ENCODE results near the gene RHO. TPM values are rescaled to one million over a fixed set of nuclear protein-coding genes. Genes with fewer than 3 reads are reported as not detected.

RHO gene
- total RNA-seq, 1 experiment from 2014 or later = not detected

DNA sequence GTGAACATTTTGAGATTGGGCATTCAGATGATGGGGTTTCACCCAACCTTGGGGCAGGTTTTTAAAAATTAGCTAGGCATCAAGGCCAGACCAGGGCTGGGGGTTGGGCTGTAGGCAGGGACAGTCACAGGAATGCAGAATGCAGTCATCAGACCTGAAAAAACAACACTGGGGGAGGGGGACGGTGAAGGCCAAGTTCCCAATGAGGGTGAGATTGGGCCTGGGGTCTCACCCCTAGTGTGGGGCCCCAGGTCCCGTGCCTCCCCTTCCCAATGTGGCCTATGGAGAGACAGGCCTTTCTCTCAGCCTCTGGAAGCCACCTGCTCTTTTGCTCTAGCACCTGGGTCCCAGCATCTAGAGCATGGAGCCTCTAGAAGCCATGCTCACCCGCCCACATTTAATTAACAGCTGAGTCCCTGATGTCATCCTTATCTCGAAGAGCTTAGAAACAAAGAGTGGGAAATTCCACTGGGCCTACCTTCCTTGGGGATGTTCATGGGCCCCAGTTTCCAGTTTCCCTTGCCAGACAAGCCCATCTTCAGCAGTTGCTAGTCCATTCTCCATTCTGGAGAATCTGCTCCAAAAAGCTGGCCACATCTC is 6.1 kb downstream of the RHO start:
- no peak overlapping the region for H3K27ac Mint-ChIP-seq
- no peak overlapping the region for H3K4ac ChIP-seq (ENCODE audit: low read depth, low read length)

More for the DNA sequence above, 6.1 kb downstream of the RHO start:
- Histone ChIP-seq H4K91ac (ENCODE audit: insufficient read length, low read depth, low read length) (no peak overlapping the region), H3T11ph (ENCODE audit: low read length) (no peak overlapping the region), H3K56ac (ENCODE audit: insufficient read length, low read depth, low read length) (no peak overlapping the region), H2BK120ac (ENCODE audit: low read depth, low read length, poor library complexity, severe bottlenecking) (no peak overlapping the region), H2BK20ac (ENCODE audit: low read depth, low read length, poor library complexity, severe bottlenecking) (no peak overlapping the region), H2BK5ac (ENCODE audit: insufficient read length, low read length) (no peak overlapping the region), H4K5ac (ENCODE audit: insufficient read length, low read depth, low read length) (no peak overlapping the region), H3K4me1 (ENCODE audit: insufficient read depth, low read length) (peaks cover 15% of the 10 kb centered on the region; the same call in 1 of the 2 replicates), H2BK15ac (ENCODE audit: low read depth, low read length) (no peak overlapping the region), H3K79me1 (ENCODE audit: insufficient read depth, low read depth, low read length, poor library complexity, severe bottlenecking) (no peaks in the 10 kb centered on the region), H2AFZ (ENCODE audit: low read length) (no peak overlapping the region), H2AK5ac (ENCODE audit: insufficient read length, low read length) (no peak overlapping the region), H3K27me3 (ENCODE audit: insufficient read depth, low read length) (no peaks in the 10 kb centered on the region), H4K8ac (replicated peaks; ENCODE audit: insufficient read length, low read depth, low read length) (no peak overlapping the region), H3K4me2 (ENCODE audit: insufficient read depth, insufficient read length, low read length) (no peak overlapping the region), H3K9ac (ENCODE audit: extremely low read depth, insufficient read length, low read length) (no peak overlapping the region), H3K23me2 (ENCODE audit: insufficient read length, low read depth, low read length, poor library complexity, severe bottlenecking) (no peaks in the 10 kb centered on the region), H3K18ac (ENCODE audit: insufficient read length, low read depth, low read length) (no peak overlapping the region), H4K20me1 (ENCODE audit: control insufficient read depth, insufficient read depth, insufficient read length) (no peaks in the 10 kb centered on the region), H3K14ac (ENCODE audit: insufficient read depth, low read length) (no peak overlapping the region), H3K23ac (ENCODE audit: insufficient read length, low read depth, low read length) (no peak overlapping the region), H3K9me3 (ENCODE audit: control insufficient read depth, low read depth, low read length) (no peaks in the 10 kb centered on the region), H3K79me2 (ENCODE audit: insufficient read depth, low read length) (no peaks in the 10 kb centered on the region), H2BK12ac (ENCODE audit: insufficient read length, low read depth, low read length) (no peak overlapping the region), H3K27ac (ENCODE audit: insufficient read length, low read depth, low read length) (no peak overlapping the region)
- TF ChIP-seq, protein P1, sequence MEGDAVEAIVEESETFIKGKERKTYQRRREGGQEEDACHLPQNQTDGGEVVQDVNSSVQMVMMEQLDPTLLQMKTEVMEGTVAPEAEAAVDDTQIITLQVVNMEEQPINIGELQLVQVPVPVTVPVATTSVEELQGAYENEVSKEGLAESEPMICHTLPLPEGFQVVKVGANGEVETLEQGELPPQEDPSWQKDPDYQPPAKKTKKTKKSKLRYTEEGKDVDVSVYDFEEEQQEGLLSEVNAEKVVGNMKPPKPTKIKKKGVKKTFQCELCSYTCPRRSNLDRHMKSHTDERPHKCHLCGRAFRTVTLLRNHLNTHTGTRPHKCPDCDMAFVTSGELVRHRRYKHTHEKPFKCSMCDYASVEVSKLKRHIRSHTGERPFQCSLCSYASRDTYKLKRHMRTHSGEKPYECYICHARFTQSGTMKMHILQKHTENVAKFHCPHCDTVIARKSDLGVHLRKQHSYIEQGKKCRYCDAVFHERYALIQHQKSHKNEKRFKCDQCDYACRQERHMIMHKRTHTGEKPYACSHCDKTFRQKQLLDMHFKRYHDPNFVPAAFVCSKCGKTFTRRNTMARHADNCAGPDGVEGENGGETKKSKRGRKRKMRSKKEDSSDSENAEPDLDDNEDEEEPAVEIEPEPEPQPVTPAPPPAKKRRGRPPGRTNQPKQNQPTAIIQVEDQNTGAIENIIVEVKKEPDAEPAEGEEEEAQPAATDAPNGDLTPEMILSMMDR (conservative IDR thresholded peaks at IDR 0.05) = no peak
- no CpG with 5 or more reads among the region's 4 CpGs for WGBS (ENCODE audit: extremely low coverage, insufficient read length, low lambda C conversion rate)
- Mint-ChIP-seq H3K4me1 (peaks cover 46 to 54% of the 10 kb centered on the region in 2 experiments), H3K4me3 (no peak overlapping the region), H3K36me3 (ENCODE audit: insufficient read depth in 1 of 3, low read depth in 3 of 3) (no peaks in the 10 kb centered on the region; a peak in 1 of 7 replicates), H3K9me3 (no peaks in the 10 kb centered on the region), H3K27me3 (ENCODE audit: low read depth) (peaks cover 11% of the 10 kb centered on the region)
- no peak for DNase-seq
